ENCODE data around the gene LRRC3.

LRRC3 gene

DNA sequence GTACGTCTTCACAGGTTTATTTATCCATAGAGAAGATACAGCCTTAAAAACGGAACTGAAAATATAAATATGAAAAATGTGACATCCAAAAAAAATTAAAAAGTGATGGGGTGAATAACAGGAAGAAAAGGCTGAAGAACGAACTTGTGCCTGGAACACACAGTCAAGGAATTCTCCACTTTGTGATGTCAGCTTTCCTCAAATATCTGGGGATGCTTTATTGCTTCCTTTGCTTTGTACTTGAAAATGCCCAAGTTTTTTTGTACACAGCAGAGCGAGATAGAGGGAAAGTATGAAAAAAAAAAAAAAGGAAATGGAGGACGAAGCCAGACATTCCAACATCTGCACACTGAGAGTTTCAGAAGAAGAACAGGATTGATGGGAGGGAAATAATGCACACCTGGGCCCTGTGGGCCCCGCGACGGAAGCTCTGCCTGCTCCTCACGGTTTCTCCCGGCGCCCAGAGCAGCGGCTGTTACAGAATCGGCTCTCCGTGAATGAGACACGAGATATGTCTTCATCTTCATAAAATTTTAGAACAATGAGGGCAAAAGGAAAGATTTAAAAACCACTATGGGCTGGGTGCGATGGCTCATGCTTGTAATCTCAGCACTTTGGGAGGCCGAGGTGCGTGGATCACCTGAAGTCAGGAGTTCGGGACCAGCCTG, 10.0 kb upstream of the LRRC3 start:
- TF ChIP-seq, protein P1, sequence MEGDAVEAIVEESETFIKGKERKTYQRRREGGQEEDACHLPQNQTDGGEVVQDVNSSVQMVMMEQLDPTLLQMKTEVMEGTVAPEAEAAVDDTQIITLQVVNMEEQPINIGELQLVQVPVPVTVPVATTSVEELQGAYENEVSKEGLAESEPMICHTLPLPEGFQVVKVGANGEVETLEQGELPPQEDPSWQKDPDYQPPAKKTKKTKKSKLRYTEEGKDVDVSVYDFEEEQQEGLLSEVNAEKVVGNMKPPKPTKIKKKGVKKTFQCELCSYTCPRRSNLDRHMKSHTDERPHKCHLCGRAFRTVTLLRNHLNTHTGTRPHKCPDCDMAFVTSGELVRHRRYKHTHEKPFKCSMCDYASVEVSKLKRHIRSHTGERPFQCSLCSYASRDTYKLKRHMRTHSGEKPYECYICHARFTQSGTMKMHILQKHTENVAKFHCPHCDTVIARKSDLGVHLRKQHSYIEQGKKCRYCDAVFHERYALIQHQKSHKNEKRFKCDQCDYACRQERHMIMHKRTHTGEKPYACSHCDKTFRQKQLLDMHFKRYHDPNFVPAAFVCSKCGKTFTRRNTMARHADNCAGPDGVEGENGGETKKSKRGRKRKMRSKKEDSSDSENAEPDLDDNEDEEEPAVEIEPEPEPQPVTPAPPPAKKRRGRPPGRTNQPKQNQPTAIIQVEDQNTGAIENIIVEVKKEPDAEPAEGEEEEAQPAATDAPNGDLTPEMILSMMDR (IDR thresholded peaks at IDR 0.05; ENCODE audit: borderline replicate concordance, insufficient read depth, low read depth, low read length) = no peak
- no peak overlapping the region for H3K4me3 ChIP-seq (ENCODE audit: low read depth, low read length)

DNA sequence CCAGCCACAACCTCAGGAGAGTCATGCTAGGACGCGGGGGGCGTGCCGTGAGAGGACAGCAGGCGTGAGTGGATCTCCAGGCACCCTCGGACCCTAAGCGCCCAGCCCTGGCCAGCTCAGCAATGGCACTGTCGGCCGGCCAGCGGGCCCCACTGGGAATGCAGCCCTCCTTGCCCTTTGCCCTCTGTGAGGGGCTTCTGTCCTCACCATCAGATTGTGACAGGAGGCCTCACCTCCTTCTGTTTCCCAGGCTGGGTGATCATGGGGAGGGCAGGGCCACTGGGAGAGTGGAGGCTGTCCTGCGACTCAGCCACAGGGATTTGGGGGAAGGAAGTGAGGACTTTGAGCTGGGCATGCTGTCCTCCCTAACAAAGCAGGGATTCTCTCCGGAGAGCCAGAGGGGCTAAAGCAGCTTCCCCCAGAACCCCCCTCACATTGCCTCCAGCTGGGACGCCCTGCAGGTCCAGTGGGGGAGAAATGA, 6.6 kb upstream of the LRRC3 start:
- TF ChIP-seq, protein P1 (IDR thresholded peaks at IDR 0.05; ENCODE audit: borderline replicate concordance, insufficient read depth, low read depth, low read length) = no peak
- no peak overlapping the region for H3K4me3 ChIP-seq (ENCODE audit: low read depth, low read length)

- TF ChIP-seq, protein P1 (IDR thresholded peaks at IDR 0.05; ENCODE audit: borderline replicate concordance, insufficient read depth, low read depth, low read length) = no peak
- H3K4me3 ChIP-seq (ENCODE audit: low read depth, low read length) = no peak overlapping the region
Measured at GRCh38 chr21:44449473-44450363, 5.6 kb upstream of the LRRC3 start.

DNA sequence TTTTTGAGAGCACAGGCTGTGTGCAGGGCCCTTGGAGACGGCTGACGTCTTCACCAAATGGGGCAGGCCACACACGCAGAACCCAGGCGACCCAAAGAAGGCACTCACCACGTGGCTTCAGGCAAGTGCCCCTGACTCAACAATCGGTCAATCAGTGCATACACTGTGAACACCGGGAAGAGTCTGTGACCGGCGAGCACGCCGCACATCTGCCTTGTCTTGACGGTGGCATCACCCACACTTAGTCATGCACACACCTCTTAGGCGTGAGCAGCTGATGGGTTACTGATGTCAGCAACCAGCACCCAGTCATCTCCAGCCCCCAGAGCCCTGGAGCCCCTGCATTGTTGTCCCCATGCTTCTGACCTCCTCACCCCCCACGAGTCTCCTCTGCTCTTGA, 4.9 kb upstream of the LRRC3 start:
- TF ChIP-seq, protein P1 (IDR thresholded peaks at IDR 0.05; ENCODE audit: borderline replicate concordance, insufficient read depth, low read depth, low read length) = no peak
- no peak overlapping the region for H3K4me3 ChIP-seq (ENCODE audit: low read depth, low read length)

DNA sequence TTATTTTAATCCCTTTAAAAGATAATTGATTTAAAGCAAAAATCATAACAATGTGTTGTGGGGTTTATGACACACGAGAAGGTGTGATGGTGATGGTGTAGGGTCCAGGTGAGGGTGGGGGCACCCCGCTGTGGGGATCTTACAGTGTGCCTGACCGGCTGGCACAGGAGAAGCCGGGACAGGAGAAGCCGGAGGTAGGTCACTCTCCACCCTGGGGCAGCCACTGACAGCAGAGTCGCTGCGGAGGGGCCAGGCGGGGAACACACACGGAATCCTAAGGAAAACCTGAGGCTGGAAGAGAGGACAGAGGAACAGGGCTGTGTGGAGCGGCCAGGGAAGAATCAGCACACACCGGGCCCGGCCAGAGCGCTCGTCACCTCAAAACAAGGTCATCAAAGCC, 4.3 kb upstream of the LRRC3 start:
- H3K4me3 ChIP-seq (ENCODE audit: low read depth, low read length) = no peak overlapping the region
- TF ChIP-seq, protein P1 (IDR thresholded peaks at IDR 0.05; ENCODE audit: borderline replicate concordance, insufficient read depth, low read depth, low read length) = no peak

GRCh38 chr21:44453120-44453519, 2.2 kb upstream of the LRRC3 start:
- TF ChIP-seq, protein P1 (IDR thresholded peaks at IDR 0.05; ENCODE audit: borderline replicate concordance, insufficient read depth, low read depth, low read length) = no peak
- no peak overlapping the region for H3K4me3 ChIP-seq (ENCODE audit: low read depth, low read length)
